ENCODE measurements around the gene YBX3.

The YBX3 gene

DNA sequence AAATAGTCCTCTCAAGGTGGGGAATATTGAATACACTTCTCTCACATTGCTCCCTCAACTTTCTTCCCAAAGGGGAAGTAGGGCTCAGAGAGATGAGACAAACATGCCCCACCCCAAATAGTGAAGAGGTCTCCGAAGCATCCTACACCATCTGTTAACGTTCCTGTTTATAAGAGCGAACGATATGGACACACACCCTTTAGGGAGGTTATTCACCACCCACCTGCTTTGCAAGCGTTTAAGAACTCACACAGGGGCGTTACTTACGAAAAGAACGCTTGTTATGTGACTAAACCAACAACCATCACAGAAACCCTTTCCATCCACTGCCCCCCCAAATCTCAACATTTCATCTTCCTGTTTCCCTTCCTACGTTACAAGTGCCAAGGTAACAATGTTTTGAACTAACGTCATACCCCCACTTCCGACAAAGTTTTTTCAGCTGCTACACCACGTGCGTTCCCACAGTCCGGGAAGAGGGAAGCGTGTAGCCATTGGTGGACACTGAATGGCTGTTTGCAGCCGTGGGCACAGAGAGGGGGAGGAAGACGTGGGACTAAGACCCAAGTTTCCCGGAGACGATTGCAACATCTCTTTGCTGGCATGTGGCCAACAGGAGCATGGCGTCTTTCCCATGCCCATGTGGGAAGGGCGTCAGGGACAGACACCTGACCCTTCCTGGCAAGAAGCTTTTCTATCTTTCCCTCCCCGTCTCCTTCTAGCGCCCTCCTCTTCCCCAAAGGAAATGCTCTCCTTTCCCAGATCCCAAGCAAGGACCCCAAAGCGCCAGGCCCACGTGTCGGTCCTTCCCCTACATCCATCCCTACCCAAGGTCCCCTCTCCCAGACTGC is 1.2 kb downstream of the YBX3 start:
- Histone ChIP-seq H3K4me1 (ENCODE audit: insufficient read depth, low read length) (peaks cover 40% of the 10 kb centered on the region), H3K4me3 (ENCODE audit: low read length) (peak overlapping the region; percentile 96), H3K27me3 (ENCODE audit: insufficient read depth, low read length) (peaks cover 24% of the 10 kb centered on the region; the same call in 1 of the 2 replicates), H3K36me3 (ENCODE audit: insufficient read depth, low read depth, low read length) (peaks cover 12% of the 10 kb centered on the region; the same call in 1 of the 2 replicates), H3K27ac (ENCODE audit: low read length) (peak overlapping the region; percentile 80), H3K9me3 (ENCODE audit: insufficient read depth, low read depth, low read length) (no peaks in the 10 kb centered on the region), H3K9ac (ENCODE audit: low read depth, low read length) (peak overlapping the region; percentile 92; the same call in 1 of the 2 replicates)

DNA sequence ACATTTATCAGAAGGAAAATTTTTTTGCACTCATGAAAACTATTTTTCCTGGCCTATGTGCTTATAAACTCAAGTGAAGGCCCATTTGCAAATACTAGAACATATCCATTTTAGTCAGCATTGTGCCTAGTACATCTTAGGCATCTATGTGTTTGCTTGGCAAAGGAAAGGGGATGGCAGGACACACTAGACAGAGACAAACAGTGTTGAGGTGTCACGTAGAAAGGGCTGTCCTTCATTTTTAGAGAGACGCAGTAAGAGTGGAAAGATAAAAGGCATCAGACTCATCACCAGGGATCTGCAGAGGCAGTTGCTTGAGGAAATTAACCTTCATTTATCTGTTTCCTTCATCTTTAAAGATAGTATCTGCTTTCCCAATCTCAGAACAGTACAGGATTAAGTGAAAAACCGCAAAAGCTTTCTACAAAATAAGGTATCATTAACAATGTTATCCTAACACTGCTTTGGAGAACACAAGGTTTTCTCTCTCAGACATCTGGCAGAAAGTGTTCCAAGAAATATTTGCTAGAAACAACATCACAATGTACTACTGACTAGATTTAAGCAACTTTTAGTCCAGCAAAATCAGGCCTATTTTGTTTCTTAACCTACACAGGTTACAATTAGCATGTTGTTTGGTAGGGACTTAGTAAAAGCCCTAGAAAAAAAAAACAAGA is 2.0 kb downstream of the YBX3 start:
- Histone ChIP-seq H3K4me3 (ENCODE audit: low read length) (peak overlapping the region; percentile 96), H3K4me1 (ENCODE audit: insufficient read depth, low read length) (peaks cover 45% of the 10 kb centered on the region), H3K9ac (ENCODE audit: low read depth, low read length) (peak overlapping the region; percentile 92; the same call in 1 of the 2 replicates), H3K36me3 (ENCODE audit: insufficient read depth, low read depth, low read length) (peaks cover 20% of the 10 kb centered on the region; the same call in 1 of the 2 replicates), H3K27me3 (ENCODE audit: insufficient read depth, low read length) (peaks cover 24% of the 10 kb centered on the region; the same call in 1 of the 2 replicates), H3K27ac (ENCODE audit: low read length) (no peak overlapping the region), H3K9me3 (ENCODE audit: insufficient read depth, low read depth, low read length) (no peaks in the 10 kb centered on the region)

DNA sequence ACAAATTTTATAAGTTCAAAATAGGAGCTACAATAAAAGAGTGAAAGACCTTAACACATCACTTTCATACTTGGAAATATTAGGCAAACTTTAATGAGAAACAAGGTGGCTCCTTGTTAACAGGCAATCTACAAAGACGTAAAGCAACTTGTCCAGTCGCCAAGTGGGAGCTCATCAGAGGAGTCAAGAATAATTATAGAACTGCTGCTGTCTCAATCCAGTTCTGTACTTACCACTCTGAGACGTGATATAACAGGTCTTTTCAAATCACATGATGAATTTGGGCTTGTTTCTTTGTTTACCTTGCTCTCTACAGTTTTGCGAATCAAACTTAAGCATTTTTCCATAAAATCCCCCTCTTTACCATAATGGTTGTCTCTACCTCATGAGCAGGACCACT is 3.6 kb downstream of the YBX3 start:
- peaks cover 36% of the 10 kb centered on the region for H3K36me3 ChIP-seq (ENCODE audit: insufficient read depth, low read depth, low read length)
- H3K4me1 ChIP-seq (ENCODE audit: insufficient read depth, low read length) = peaks cover 45% of the 10 kb centered on the region
- no peak overlapping the region for H3K27ac ChIP-seq (ENCODE audit: low read length)
- peak overlapping the region; percentile 42 for H3K4me3 ChIP-seq (ENCODE audit: low read length)
- H3K27me3 ChIP-seq (ENCODE audit: insufficient read depth, low read length) = peaks cover 9% of the 10 kb centered on the region; the same call in 1 of the 2 replicates
- H3K9me3 ChIP-seq (ENCODE audit: insufficient read depth, low read depth, low read length) = no peaks in the 10 kb centered on the region
- H3K9ac ChIP-seq (ENCODE audit: low read depth, low read length) = peak overlapping the region; percentile 92; the same call in 1 of the 2 replicates

DNA sequence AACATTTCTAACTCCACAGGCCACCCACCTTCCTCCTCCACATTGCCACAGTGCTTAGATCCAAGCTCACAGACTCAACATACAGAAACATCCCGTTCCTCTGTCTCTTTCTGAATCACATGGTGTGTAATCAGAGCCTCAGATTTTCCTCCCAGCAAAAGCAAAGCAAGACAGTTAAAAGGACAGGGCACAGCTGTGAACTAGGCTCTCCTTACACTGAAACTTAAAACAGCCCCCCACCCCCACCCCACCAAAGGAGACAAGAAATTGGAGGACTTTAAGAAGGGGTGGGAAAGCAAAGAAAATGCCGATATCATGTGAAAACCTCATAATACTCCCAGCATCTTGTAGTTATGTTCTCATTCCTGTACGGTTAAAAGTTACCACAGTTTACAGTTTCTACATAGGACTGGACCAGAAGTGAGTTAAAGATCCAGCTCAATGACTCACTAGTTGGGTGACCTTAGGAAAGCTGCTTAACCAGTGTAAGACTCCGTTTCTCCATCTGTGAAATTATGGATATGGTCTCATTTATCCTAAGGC is 4.8 kb downstream of the YBX3 start:
- Histone ChIP-seq H3K36me3 (ENCODE audit: insufficient read depth, low read depth, low read length) (peaks cover 47% of the 10 kb centered on the region), H3K27me3 (ENCODE audit: insufficient read depth, low read length) (no peaks in the 10 kb centered on the region), H3K4me3 (ENCODE audit: low read length) (peak overlapping the region; percentile 12; the same call in 1 of the 2 replicates), H3K9me3 (ENCODE audit: insufficient read depth, low read depth, low read length) (no peaks in the 10 kb centered on the region), H3K27ac (ENCODE audit: low read length) (no peak overlapping the region), H3K4me1 (ENCODE audit: insufficient read depth, low read length) (peaks cover 41% of the 10 kb centered on the region), H3K9ac (ENCODE audit: low read depth, low read length) (peak overlapping the region; percentile 22; the same call in 1 of the 2 replicates)

DNA sequence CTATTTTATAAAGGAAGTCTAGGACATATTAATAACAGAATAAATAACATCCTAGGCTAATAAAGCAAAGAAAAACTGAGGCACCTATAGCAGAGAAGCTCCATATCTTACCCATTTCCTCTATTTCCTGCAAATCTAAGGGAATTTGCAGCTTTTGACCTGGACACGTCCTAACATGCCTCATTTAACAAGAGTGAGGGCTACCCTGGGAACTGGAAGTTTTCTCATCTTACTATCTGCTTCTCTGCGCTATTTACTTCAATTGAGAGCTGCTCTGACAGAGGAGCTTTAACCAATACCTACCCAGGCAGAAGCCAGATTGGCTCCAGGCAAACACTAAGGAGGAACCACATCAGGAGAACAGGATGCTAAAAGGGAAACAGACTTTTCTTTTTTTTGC is 5.7 kb downstream of the YBX3 start:
- peaks cover 57% of the 10 kb centered on the region for H3K36me3 ChIP-seq (ENCODE audit: insufficient read depth, low read depth, low read length)
- H3K4me3 ChIP-seq (ENCODE audit: low read length) = no peak overlapping the region
- H3K27ac ChIP-seq (ENCODE audit: low read length) = no peak overlapping the region
- H3K9ac ChIP-seq (ENCODE audit: low read depth, low read length) = peak overlapping the region; percentile 3; the same call in 1 of the 2 replicates
- no peaks in the 10 kb centered on the region for H3K27me3 ChIP-seq (ENCODE audit: insufficient read depth, low read length)
- H3K4me1 ChIP-seq (ENCODE audit: insufficient read depth, low read length) = peaks cover 41% of the 10 kb centered on the region
- no peaks in the 10 kb centered on the region for H3K9me3 ChIP-seq (ENCODE audit: insufficient read depth, low read depth, low read length)

DNA sequence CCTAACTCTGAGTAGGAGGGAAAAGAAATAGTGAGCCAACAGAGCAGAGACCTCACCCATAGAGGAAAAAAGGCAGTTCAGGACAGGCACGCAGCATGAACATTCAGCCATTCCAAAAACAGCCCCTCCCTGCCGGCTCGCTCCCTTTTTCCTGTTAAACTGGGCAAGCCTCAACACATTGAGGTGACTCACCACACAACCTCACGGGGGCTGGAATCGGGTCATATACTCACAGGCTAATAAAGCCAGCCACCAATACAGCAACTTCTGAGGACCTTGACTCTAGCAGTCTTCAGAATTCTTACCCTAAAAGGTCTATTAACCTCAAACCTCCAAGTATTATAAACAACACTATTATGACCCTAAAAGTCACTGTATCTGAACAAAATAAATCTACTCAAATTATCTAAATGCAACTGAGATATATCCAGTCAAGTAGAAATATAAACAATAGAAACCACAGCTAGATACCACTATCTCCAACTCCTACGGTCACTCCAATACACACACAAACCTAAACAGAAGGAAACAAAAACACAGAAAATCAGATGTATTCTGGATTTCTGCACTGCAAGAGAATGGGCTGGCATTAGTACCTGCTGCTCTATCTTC is 6.3 kb downstream of the YBX3 start:
- H3K36me3 ChIP-seq (ENCODE audit: insufficient read depth, low read depth, low read length) = peaks cover 63% of the 10 kb centered on the region
- H3K4me3 ChIP-seq (ENCODE audit: low read length) = 0 out of 2 replicates have a peak overlapping the region, but pooled peaks have one; percentile 11
- H3K4me1 ChIP-seq (ENCODE audit: insufficient read depth, low read length) = peaks cover 41% of the 10 kb centered on the region
- no peaks in the 10 kb centered on the region for H3K9me3 ChIP-seq (ENCODE audit: insufficient read depth, low read depth, low read length)
- H3K9ac ChIP-seq (ENCODE audit: low read depth, low read length) = peak overlapping the region; percentile 18; the same call in 1 of the 2 replicates
- H3K27me3 ChIP-seq (ENCODE audit: insufficient read depth, low read length) = no peaks in the 10 kb centered on the region
- no peak overlapping the region for H3K27ac ChIP-seq (ENCODE audit: low read length)

DNA sequence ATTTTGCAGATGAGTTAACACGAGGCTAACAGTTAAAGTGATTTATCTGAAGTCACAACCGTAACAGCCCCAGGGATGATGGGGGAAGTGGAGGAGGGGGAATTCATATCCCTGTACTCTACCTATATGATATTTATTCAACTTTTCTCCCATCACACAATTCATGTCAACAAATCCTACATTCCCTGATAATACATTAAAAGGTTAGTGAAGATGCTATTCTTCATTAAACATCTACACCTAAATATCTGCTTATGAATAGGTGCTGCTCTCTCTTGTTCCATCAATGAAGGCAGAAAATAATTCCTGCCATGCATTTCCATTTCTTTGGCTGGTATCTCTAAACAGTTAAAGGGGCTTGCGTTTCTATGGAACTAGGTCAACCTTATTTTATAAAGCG is 6.8 kb downstream of the YBX3 start:
- Histone ChIP-seq H3K9ac (ENCODE audit: low read depth, low read length) (no peak overlapping the region; the same call in 1 of the 2 replicates), H3K27ac (ENCODE audit: low read length) (no peak overlapping the region), H3K4me1 (ENCODE audit: insufficient read depth, low read length) (peaks cover 41% of the 10 kb centered on the region), H3K9me3 (ENCODE audit: insufficient read depth, low read depth, low read length) (no peaks in the 10 kb centered on the region), H3K27me3 (ENCODE audit: insufficient read depth, low read length) (no peaks in the 10 kb centered on the region), H3K36me3 (ENCODE audit: insufficient read depth, low read depth, low read length) (peaks cover 68% of the 10 kb centered on the region), H3K4me3 (ENCODE audit: low read length) (0 out of 2 replicates have a peak overlapping the region, but pooled peaks have one; percentile 11)

DNA sequence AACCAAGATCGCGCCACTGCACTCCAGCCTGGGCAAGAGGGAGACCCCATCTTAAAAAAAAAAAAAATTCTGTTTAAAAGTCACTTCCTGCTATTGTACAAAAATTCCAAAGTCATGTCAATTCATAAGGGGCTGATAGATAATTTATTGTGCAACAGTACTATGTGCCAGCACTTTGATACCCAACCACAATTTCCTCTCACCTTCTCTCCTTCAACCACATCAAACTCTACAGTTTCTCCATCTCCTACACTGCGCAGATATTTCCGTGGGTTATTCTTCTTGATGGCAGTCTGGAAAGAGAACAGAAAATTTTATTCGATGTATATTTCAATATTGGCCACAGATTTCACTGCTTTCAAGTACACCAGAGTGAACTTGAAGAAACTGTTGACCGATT is 7.6 kb downstream of the YBX3 start:
- Histone ChIP-seq H3K9ac (ENCODE audit: low read depth, low read length) (no peak overlapping the region), H3K27me3 (ENCODE audit: insufficient read depth, low read length) (no peaks in the 10 kb centered on the region), H3K36me3 (ENCODE audit: insufficient read depth, low read depth, low read length) (peaks cover 75% of the 10 kb centered on the region), H3K4me3 (ENCODE audit: low read length) (no peak overlapping the region), H3K27ac (ENCODE audit: low read length) (no peak overlapping the region), H3K9me3 (ENCODE audit: insufficient read depth, low read depth, low read length) (no peaks in the 10 kb centered on the region), H3K4me1 (ENCODE audit: insufficient read depth, low read length) (peaks cover 35% of the 10 kb centered on the region)

DNA sequence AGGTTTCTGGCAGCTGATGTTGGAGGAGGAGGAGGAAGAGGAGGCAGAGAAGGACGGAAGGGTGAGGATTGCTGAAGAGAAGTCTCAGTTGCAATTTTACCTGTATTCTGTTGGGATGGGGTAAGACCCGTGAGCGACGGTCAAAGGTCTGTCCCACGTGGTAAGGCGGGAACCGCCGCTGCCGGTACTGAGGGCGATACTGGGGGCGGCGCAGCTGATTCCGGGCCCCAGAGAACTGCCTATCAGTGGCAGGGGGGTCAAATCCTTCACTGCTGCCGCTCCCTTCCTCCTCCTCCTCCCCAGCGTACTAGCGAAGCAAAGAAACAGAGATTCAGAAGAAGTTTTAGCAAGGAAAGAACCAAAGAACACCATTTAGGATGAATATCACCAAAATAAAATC is 13.3 kb downstream of the YBX3 start:
- no peak overlapping the region for H3K9ac ChIP-seq (ENCODE audit: low read depth, low read length)
- H3K36me3 ChIP-seq (ENCODE audit: insufficient read depth, low read depth, low read length) = peaks cover 96% of the 10 kb centered on the region
- H3K4me3 ChIP-seq (ENCODE audit: low read length) = no peak overlapping the region
- no peaks in the 10 kb centered on the region for H3K9me3 ChIP-seq (ENCODE audit: insufficient read depth, low read depth, low read length)
- no peaks in the 10 kb centered on the region for H3K27me3 ChIP-seq (ENCODE audit: insufficient read depth, low read length)
- H3K27ac ChIP-seq (ENCODE audit: low read length) = no peak overlapping the region
- H3K4me1 ChIP-seq (ENCODE audit: insufficient read depth, low read length) = no peaks in the 10 kb centered on the region

DNA sequence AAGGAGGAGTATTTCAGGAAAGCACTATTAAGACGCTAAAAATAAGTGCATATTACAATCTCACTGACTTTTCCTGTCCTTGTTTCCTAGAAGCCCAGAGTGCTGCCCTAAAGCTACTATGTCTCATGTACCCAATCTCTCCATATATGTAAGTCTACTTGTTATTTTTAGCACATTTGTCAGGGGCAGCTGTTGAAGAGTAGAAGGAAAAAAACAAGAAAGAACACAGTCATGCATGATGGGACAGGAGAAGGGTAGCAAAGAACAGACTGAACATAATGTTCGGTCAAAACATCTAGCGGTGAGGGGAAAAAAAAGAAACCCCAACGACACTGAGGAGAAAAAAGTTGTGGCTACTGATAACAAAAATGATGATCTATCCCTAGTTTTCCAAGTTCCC is 14.3 kb downstream of the YBX3 start:
- Histone ChIP-seq H3K9me3 (ENCODE audit: insufficient read depth, low read depth, low read length) (no peaks in the 10 kb centered on the region), H3K4me3 (ENCODE audit: low read length) (no peak overlapping the region), H3K27me3 (ENCODE audit: insufficient read depth, low read length) (no peaks in the 10 kb centered on the region), H3K9ac (ENCODE audit: low read depth, low read length) (no peak overlapping the region), H3K27ac (ENCODE audit: low read length) (no peak overlapping the region), H3K4me1 (ENCODE audit: insufficient read depth, low read length) (no peaks in the 10 kb centered on the region), H3K36me3 (ENCODE audit: insufficient read depth, low read depth, low read length) (peaks cover 96% of the 10 kb centered on the region)

DNA sequence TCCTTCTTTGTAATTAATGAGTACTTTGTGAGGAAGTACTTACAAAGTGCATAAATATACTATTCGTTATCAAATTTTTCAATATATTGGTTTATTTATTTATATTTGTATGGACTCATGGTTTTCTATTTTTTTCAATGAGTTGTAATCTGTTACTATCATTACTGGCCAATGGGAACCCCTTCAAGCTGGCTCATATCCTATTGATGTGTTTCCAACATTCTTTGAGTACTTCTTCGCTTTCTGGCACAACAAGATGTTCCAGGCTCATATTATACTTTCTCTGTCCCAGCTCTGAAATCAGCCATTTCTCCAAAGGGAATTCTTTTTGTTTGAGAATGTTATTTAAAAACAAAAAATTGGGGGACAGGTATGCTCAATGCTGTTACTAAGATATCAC is 17.5 kb downstream of the YBX3 start:
- no peaks in the 10 kb centered on the region for H3K4me1 ChIP-seq (ENCODE audit: insufficient read depth, low read length)
- H3K9me3 ChIP-seq (ENCODE audit: insufficient read depth, low read depth, low read length) = no peaks in the 10 kb centered on the region
- no peak overlapping the region for H3K4me3 ChIP-seq (ENCODE audit: low read length)
- H3K9ac ChIP-seq (ENCODE audit: low read depth, low read length) = no peak overlapping the region
- no peak overlapping the region for H3K27ac ChIP-seq (ENCODE audit: low read length)
- H3K27me3 ChIP-seq (ENCODE audit: insufficient read depth, low read length) = no peaks in the 10 kb centered on the region
- H3K36me3 ChIP-seq (ENCODE audit: insufficient read depth, low read depth, low read length) = peaks cover 96% of the 10 kb centered on the region

Data from iPS-20b (cell line).